SK-N-DZ (cell line): ENCODE results near the gene SUSD2.

Experiments used
- DNase-seq: peaks from one replicate; pipeline ENCODE4 v3.0.0-alpha.2; 2015; ENCODE audit warnings: low spot score

SUSD2 gene

GRCh38 chr22:24153353-24153752 is 27.9 kb upstream of the SUSD2 start:
- DNase-seq, result no peak

DNA sequence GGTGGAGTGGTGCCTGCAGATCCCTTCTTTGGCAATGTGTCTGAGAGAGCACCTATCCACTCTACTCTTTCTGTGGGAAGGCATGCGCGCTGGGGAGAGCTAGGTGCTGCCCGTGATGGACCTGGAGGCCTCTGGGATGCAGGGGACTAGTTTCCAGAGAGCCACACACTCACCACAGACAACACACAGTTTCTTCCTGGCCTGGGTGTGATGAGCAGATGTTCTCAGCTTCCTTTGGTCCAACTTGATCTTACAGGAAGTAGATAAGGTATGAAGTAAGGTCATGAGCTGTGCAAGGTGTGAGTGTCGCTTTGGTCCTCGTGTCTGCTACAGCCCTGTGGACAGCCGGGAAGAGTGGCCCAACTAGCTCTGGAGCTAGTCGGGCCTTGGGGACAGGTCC is 27.3 kb upstream of the SUSD2 start:
- no peak for DNase-seq

DNA sequence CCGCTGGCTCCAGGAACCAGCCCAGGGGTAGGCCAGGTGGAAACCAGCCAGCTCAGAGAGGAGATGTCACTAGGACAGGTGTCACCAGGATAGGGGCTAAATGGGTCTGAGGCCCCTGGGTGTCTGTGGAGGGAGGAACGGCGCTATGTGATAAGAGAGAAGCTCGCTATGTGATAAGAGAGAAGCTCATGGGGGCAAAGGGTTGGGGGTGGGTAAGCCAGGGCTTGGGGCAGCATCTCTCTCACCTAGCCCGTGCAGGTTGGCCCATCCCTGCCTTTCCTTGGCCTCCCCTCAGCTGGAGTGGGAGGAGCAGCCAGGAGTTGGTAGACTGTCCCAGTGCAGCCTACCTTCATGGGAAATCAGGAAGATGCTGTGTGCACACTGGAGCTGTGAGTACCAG is 26.5 kb upstream of the SUSD2 start:
- DNase-seq, result no peak

DNA sequence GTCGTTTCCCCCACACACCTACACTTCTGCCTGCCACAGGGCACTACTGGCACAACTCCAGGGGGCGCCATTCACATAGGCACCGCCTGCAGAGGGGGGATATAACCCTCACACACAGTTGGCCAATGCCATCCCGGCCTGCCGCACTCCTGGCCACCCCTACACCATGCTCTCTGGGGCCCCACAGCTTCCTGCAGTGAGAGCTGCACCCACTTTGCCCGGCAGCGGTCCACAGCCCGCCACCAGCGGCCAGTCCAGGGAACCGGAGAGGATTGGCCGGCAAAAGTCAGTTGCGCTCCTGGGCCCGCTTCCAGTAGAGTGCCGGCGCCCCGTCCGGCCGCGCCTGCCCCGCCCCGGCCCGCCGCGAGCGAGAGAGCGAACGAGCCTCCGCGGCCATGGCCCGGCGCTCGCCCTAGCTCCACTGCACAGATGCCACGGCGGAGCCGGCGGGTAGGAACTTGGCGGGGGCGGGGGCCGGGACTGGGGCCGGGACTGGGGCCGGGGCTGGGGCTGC is 25.6 kb upstream of the SUSD2 start:
- DNase-seq, result peak; percentile 40

GRCh38 chr22:24156141-24156912 is 25.0 kb upstream of the SUSD2 start:
- no peak for DNase-seq

DNA sequence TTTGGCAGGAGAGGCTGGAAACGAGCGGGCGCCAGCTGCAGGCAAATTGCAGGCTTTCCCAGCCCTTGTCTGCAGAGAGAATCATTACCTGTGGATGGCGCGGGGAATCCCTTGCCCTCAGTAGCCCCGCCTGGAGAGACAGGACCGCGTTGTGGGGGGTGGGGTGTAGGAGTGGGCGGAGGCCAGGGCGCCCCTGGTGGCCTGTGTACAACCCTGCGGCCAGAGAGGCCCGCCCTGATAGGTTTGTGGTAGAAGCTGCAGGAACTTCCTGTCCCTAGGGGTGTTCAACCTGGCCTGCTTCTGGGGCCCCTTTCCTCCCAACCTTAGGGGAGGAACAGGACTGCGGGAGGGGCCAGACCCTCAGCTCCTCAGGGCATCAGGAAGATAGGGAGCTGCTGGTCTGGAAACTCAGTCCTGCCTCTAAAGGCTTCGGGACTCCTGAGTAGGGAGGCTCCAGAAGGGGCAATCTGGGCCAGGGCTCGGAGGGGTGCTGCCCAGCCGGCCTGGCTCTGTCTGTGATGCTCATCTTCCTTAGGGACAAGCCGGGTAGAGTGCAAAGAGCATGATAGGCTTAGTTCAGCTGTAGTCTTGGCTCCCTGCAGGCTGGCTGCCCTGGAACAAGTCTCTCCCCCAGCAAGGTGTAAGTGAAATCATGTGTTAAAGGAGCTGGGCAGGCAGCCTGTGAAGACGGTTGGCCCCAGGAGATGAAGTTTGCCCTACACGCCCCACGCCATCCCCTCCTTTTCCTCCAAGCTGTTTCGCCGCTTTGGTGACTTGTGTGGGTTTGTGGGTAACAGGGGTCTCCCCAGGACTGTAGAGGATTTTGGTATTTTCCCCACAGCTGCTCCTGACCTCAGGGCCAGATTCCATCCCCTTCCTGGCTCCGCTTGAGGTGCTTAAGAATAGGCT is 24.1 kb upstream of the SUSD2 start:
- DNase-seq, result peak; percentile 91

DNA sequence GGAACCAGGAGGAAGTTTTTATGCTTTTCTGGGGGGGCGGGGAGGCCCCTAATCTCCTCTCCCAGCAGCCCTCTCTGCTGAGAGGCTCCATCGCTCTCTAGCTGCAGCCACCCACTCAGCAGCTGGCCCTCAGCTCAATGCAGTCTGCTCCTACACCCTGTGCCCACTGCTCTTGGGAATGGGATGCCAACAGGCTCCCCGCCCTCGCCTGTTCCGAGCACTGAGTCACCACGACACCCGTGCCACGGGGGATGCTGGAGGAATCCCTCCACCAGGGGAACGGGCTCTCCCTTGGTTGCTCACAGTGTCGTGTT is 23.5 kb upstream of the SUSD2 start:
- DNase-seq, result no peak

DNA sequence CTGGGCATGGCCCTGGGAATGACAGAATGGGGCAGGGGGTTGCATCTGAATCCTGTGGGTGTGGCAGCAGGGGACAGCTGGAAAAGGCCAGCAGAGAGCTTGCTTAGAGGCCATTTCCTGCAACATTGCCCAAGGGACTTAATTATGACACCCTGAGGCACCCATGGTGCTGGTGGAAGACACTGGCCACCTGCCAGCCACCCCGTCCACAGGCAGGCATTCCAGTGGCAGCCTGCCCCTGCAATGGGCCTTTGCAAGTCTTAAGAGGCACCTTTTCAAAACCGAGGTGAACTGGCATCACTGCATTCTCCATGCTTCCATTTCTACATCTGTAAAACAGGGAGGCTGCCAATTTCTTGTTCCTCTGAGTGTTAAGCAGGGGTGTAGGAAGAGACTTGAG is 21.6 kb upstream of the SUSD2 start:
- DNase-seq, result no peak

- no peak for DNase-seq
These were observed 20.7 kb upstream of the SUSD2 start for GRCh38 chr22:24160546-24160945.

DNA sequence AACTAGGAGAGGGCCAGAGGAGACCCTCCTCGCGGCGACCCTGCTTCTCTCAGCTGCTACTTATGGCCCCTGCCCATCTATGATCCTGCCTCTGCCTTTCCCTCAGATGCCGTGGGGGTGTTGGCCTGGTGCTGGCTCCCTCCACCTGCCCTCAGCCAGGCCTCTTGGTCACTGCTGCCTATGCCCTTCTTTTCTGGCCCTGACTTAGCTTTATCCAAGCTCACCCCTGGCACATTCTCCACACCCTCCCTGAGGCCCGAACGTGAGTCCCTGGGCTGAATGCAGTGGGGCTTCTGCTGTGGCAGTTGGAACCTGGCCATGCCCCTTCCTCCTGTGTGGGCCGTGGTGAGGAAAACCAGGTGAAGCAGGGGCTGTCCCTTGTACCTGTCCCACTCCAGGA is 19.8 kb upstream of the SUSD2 start:
- no peak for DNase-seq

GRCh38 chr22:24161909-24162308 is 19.4 kb upstream of the SUSD2 start:
- no peak for DNase-seq

GRCh38 chr22:24162436-24162835 is 18.9 kb upstream of the SUSD2 start:
- DNase-seq, result no peak

DNA sequence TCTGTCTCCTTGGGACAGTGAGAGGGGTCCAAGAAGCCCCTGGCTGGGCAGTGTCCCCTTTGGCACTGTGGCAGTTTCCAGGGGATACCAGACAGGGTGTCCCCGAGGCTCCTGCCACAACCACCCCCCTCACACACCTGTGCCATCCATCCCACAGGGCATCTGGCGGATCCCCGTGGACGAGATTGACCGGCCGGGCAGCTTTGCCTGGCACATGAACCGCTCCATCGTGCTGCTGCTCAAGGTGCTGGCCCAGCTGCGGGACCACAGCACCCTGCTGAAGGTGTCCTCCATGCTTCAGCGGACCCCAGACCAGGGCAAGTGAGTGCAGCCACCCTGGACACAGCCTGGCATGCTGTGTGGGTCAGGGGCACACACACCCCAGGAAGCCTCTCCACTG is 17.0 kb upstream of the SUSD2 start:
- no peak for DNase-seq

GRCh38 chr22:24164940-24165339 is 16.3 kb upstream of the SUSD2 start:
- no peak for DNase-seq

GRCh38 chr22:24165673-24166072 is 15.6 kb upstream of the SUSD2 start:
- DNase-seq, result no peak

DNA sequence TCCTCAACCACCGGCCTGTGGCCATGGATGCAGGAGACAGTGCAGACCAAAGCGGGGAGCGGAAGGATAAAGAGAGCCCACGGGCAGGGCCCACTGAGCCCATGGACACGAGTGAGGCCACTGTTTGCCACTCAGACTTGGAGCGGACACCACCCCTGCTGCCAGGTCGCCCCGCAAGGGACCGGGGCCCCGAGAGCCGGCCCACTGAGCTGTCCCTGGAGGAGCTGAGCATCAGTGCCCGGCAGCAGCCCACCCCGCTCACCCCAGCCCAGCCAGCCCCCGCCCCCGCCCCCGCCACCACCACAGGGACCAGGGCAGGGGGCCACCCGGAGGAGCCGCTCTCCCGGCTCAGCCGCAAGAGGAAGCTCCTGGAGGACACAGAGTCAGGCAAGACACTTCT is 14.5 kb upstream of the SUSD2 start:
- no peak for DNase-seq

- no peak for DNase-seq
These were observed 11.7 kb upstream of the SUSD2 start for GRCh38 chr22:24169439-24170058.

- no peak for DNase-seq
These were observed 11.1 kb upstream of the SUSD2 start for GRCh38 chr22:24170188-24170587.

GRCh38 chr22:24170632-24171031 is 10.7 kb upstream of the SUSD2 start:
- no peak for DNase-seq

DNA sequence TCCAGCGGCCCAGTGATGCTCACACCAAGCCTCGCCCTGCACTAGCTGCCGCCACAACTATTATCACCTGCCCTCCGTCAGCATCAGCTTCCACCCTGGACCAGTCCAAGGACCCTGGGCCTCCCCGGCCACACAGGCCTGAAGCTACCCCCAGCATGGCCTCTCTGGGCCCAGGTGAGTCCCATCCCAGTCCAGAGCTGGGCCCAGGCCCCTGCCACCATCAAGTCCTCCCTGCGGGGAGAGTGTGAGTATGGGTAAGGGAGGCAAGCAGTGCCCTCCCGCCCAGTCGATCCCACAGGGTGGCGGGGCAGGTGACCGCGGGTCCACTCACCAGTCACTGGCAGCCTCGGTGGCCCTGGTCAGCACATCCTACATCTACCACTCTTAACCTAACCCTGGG is 9.5 kb upstream of the SUSD2 start:
- DNase-seq, result no peak

DNA sequence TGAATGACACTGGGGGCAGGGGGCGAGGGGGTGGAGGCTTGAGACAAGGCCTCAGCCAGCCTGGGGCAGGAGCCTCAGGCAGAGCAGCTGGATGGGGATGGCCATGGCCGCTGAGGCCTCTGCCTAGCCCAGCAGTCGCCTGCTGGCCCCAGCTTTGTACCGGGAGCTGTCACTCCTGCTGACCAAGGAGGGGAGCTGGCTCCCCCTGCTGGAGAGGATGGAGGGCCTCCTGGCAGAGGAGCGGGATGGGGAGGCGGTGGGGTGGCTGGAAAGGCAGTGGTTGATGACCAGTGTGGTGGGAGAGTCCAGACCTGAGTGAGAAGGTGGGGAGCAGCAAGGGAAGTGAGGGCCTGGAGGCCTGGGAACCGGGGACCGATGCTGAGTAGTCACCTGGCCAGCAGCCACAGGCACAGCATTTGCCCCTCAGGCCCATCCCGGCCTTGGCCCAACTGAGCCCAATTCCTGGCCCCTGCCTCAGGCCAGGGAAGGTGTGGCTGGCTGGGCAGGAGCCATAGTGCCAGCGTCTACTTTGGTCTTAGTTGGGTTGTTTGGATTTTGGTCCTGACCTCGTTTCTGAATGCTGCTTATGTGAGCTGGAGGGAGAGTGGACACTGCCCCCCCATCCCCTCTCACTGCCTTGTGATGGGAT is 6.0 kb upstream of the SUSD2 start:
- DNase-seq, result peak; percentile 73

GRCh38 chr22:24176040-24176439 is 5.2 kb upstream of the SUSD2 start:
- DNase-seq, result no peak
